Transverse colon (tissue), 3 donors: ENCODE measurements around the gene RHAG.

Source experiments
- CTCF ChIP-seq, 5 experiments: fragments of 200-600 bp in 3 of 5; fragments of 450-650 bp in 2 of 5; sonication (generic) in 3 of 5; IDR thresholded peaks; 1 replicate in 2 of 5; 2 replicates in 3 of 5; pipeline ENCODE4 v1.5.1; 2016 to 2017; ENCODE audit warnings: antibody characterized with exemption in 5 of 5, inconsistent platforms in 3 of 5, mild to moderate bottlenecking in 2 of 5, moderate library complexity in 1 of 5
- EP300 ChIP-seq: sonication (generic); formaldehyde crosslinking; IDR thresholded peaks from one replicate; pipeline ENCODE4 v1.6.1; 2017; ENCODE audit warnings: antibody characterized with exemption, low read depth
- POLR2A ChIP-seq: fragments of 450-650 bp; IDR thresholded peaks from one replicate; pipeline ENCODE4 v1.6.1; 2016; ENCODE audit warnings: antibody characterized with exemption, mild to moderate bottlenecking, moderate library complexity

- no peak for TF ChIP-seq CTCF (IDR thresholded peaks at IDR 0.05)
- no peak for TF ChIP-seq EP300
- TF ChIP-seq POLR2A = no peak
Measured at GRCh38 chr6:49646130-49646824, 9.6 kb upstream of the RHAG start.
